Psoas muscle (tissue), 8 donors: Measurements from ENCODE around the gene ADRA1B. TPM values are rescaled to one million over a fixed set of nuclear protein-coding genes. Genes with fewer than 3 reads are reported as not detected.

Source experiments
- ATAC-seq, 4 donors: fragments of 200-7000 bp; cut with Tn5 transposase; one replicate each; pipeline ENCODE4 v1.9.1; 2020; ENCODE audit warnings: moderate library complexity in 3 of 4, mild to moderate bottlenecking in 2 of 4
- DNase-seq, 2 donors: peaks; one replicate each; pipeline ENCODE4 v3.0.0-alpha.2; 2020
- H3K27ac ChIP-seq: fragments of 200-600 bp; one replicate; pipeline ENCODE4 v1.8.0; 2022
- H3K27me3 ChIP-seq, 3 donors: fragments of 200-600 bp in 1 of 3; one replicate each; pipeline versions ENCODE4 v1.6.1 to v1.8.0; 2013 to 2022; ENCODE audit warnings: low read length in 2 of 3, mild to moderate bottlenecking in 2 of 3, moderate library complexity in 1 of 3; ENCODE audit not compliant: insufficient read depth in 3 of 3
- H3K36me3 ChIP-seq, 2 donors: fragments of 200-600 bp in 1 of 2; one replicate each; pipeline versions ENCODE4 v1.6.1 to v1.8.0; 2013 to 2022; ENCODE audit warnings: low read depth in 1 of 2, mild to moderate bottlenecking in 1 of 2, moderate library complexity in 1 of 2; ENCODE audit not compliant: insufficient read depth in 1 of 2
- H3K4me1 ChIP-seq: fragments of 200-600 bp; one replicate; pipeline ENCODE4 v1.8.0; 2022
- H3K4me3 ChIP-seq: fragments of 200-600 bp; one replicate; pipeline ENCODE4 v1.8.0; 2022; ENCODE audit warnings: mild to moderate bottlenecking
- H3K9me3 ChIP-seq: fragments of 200-600 bp; one replicate; pipeline ENCODE4 v1.8.0; 2022
- WGBS, 3 donors: extraction: QIAGEN DNeasy Blood & Tissue Kit; methylation state at CpG; one replicate each; pipeline versions ENCODE4 v1.1.6 to v1.1.7; 2013; 5-methylcytosine and 5-hydroxymethylcytosine counted together
- intact Hi-C, 2 donors: fragments of 100-400 bp; cut with DNase I; formaldehyde crosslinking; loops; one replicate each; pipeline versions ENCODE4 v1.11.0 to v1.14.2; 2022
- polyA plus RNA-seq, 3 donors: library from polyadenylated mRNA; stranded (reverse); fragments of 200-250 nt; gene quantifications; one replicate each; pipeline ENCODE4 v1.2.3, GENCODE V29; 2013
- total RNA-seq, 4 donors: library from RNA; stranded (reverse); fragmentation: NEBNext Ultra II Directional in 2 of 4; extraction: Animal tissue kit (Norgen Biotek cat#: 25700) in 2 of 4; gene quantifications; one replicate each; pipeline versions ENCODE4 v1.2.1 to v1.2.4, GENCODE V29; 2021 to 2023
- TF ChIP-seq, protein P1 (sequence below): fragments of 200-600 bp; IDR thresholded peaks from one replicate; pipeline ENCODE4 v1.8.0; 2022; ENCODE audit warnings: antibody characterized with exemption
- donor health status: healthy with polysubstance abuse.
- donor health status: DM: no; HTN: no; CAD: no; lungs with moderate emphysema.
- donor health status: Bipolar disorder and iron deficiency.
- donor health status: healthy.
- donor health status: DM: yes; HTN: yes; CAD: no.
- donor health status: DM: no; HTN: no; CAD: no.
- donor health status: DM: no; HTN: no; CAD: no.
- donor health status: DM: yes; HTN: yes; CAD: no.

Gene ADRA1B
- total and polyA plus RNA-seq, 7 donors, result 0.06 to 1.3 (median 0.24) TPM; not detected in 1

GRCh38 chr5:160020266-160020770 lies 104.0 kb downstream of the ADRA1B start:
- 81 to 83% (median 83%) methylated on average over 7 of the region's 7 CpGs for WGBS, 3 donors
- DNase-seq (no peak), ATAC-seq (no peak)
- no peak overlapping the region for H3K27ac ChIP-seq
- TF ChIP-seq, protein P1, sequence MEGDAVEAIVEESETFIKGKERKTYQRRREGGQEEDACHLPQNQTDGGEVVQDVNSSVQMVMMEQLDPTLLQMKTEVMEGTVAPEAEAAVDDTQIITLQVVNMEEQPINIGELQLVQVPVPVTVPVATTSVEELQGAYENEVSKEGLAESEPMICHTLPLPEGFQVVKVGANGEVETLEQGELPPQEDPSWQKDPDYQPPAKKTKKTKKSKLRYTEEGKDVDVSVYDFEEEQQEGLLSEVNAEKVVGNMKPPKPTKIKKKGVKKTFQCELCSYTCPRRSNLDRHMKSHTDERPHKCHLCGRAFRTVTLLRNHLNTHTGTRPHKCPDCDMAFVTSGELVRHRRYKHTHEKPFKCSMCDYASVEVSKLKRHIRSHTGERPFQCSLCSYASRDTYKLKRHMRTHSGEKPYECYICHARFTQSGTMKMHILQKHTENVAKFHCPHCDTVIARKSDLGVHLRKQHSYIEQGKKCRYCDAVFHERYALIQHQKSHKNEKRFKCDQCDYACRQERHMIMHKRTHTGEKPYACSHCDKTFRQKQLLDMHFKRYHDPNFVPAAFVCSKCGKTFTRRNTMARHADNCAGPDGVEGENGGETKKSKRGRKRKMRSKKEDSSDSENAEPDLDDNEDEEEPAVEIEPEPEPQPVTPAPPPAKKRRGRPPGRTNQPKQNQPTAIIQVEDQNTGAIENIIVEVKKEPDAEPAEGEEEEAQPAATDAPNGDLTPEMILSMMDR, result no peak
- intact Hi-C loops, result loop anchor here (5.0 to 10.0 kb wide), 4 partner anchors 94 to 374 kb away; partner anchors contain the start of gene PWWP2A (in 1 of the 2)
- no peaks in the 10 kb centered on the region for H3K4me1 ChIP-seq
- H3K9me3 ChIP-seq, result no peaks in the 10 kb centered on the region
- peaks cover 0 to 56% of the 10 kb centered on the region in 2 donors for H3K36me3 ChIP-seq
- no peaks in the 10 kb centered on the region for H3K27me3 ChIP-seq
- no peak overlapping the region for H3K4me3 ChIP-seq

DNA sequence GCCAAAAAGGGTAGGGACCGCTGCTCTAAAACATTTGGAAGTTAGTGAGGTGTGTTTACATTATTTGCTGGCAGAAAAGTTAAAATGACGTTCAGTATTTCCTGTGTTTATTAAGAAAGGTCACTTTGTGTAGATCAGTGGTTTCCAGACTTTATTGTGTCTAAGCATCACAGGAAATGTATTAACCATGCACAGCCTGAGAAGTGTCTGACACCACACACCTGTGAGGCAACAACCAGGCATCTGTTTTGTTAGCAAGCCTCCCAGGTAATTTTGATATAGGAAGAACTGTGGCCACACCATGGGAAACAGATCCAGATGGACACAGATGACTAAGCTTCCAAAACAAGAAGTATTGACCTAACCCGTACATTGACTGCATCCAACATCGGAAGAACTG lies 104.7 kb downstream of the ADRA1B start:
- intact Hi-C loops, result loop anchor here (1.0 to 10.0 kb wide), 5 partner anchors 94 to 374 kb away; partner anchors contain the start of gene PWWP2A (in 1 of the 2)
- ATAC-seq (no peak), DNase-seq (no peak)
- H3K27ac ChIP-seq, result no peak overlapping the region
- TF ChIP-seq, protein P1, result no peak
- no peaks in the 10 kb centered on the region for H3K9me3 ChIP-seq
- H3K36me3 ChIP-seq, result peaks cover 0 to 56% of the 10 kb centered on the region in 2 donors
- H3K4me1 ChIP-seq, result no peaks in the 10 kb centered on the region
- no peaks in the 10 kb centered on the region for H3K27me3 ChIP-seq
- WGBS, 3 donors, result 64 to 73% (median 69%) methylated on average over 4 of the region's 4 CpGs
- no peak overlapping the region for H3K4me3 ChIP-seq

DNA sequence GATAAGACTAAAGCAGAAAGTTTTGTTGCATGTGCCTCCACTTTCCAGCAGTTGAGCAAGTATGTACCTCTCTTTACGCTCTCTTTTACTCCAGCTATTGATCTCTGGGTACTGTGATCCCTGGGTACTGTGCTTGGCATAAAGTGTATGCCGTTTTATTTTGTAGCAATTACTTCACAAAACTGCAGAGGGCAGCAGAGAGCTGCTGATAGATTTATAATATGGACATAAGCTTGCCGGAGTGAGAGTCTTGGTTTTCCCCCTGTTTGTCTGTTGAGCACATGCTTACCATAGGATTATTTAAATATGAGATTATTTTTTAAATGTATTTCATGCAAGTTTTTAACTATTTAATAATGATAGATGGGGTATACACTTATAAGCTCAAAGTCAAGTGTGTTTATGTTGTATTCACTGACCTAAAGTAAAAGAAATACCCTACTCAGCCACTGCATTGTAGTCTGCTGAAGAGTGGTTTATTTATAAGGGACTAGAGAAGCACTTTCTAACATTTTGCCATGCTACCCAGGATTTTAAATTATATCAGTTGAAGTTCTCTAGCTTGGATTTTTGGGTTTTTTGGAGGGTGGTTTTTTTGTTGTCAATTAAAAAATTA lies 105.7 kb downstream of the ADRA1B start:
- Histone ChIP-seq H3K4me1 (no peaks in the 10 kb centered on the region), H3K36me3 (peaks cover 0 to 56% of the 10 kb centered on the region in 2 donors), H3K27me3 (no peaks in the 10 kb centered on the region), H3K9me3 (no peaks in the 10 kb centered on the region), H3K27ac (no peak overlapping the region), H3K4me3 (no peak overlapping the region)
- DNase-seq (no peak), ATAC-seq (peak; percentile 86 to 95 (median 91))
- TF ChIP-seq, protein P1, result peak; percentile 83
- intact Hi-C loops, result loop anchor here (1.0 to 10.0 kb wide), 5 partner anchors 93 to 373 kb away; partner anchors contain the start of gene PWWP2A (in 1 of the 2)
- WGBS, 3 donors, result 15 to 20% (median 16%) methylated on average over 3 of the region's 3 CpGs

Other genes with a start within 250 kb of the ADRA1B start
- gene TTC1, start 92.7 kb downstream of the ADRA1B start, total RNA-seq, result 10 to 100 TPM; 55.2 to 64.3 (median 57.8) TPM
- gene TTC1, start 92.7 kb downstream of the ADRA1B start, polyA plus RNA-seq, result 100 to 1,000 TPM in 1 of 3 donors, 10 to 100 TPM in 2; 80.3 to 181 (median 82.0) TPM
- 10 to 100 TPM in 2 of 4 donors, 1 to 10 TPM in 2; 7.3 to 13.4 (median 8.9) TPM for gene PWWP2A, start 203.0 kb downstream of the ADRA1B start, total RNA-seq
- 1 to 10 TPM; 3.0 to 5.5 (median 4.3) TPM for gene PWWP2A, start 203.0 kb downstream of the ADRA1B start, polyA plus RNA-seq